HG02642 (cell line): ENCODE results near the gene AMZ2.

ENCODE experiments used
- ATAC-seq: cut with Tn5 transposase; IDR thresholded peaks from one replicate; pipeline ENCODE4 v1.9.1; 2021; ENCODE audit warnings: mild to moderate bottlenecking; ENCODE audit not compliant: unreplicated experiment, poor library complexity

Gene AMZ2

GRCh38 chr17:68289473-68289872, 41.6 kb downstream of the AMZ2 start:
- ATAC-seq, result no peak

GRCh38 chr17:68289936-68290267, 42.1 kb downstream of the AMZ2 start:
- ATAC-seq, result no peak

GRCh38 chr17:68290268-68290954, 42.6 kb downstream of the AMZ2 start:
- ATAC-seq, result no peak

GRCh38 chr17:68290955-68291835, 43.4 kb downstream of the AMZ2 start, which contains the start of the genes ARSG and SLC16A6:
Gene ARSG (plus strand): TSS chr17:68291495. CDS start chr17:68307494, 15,999 bp downstream.
Gene SLC16A6 (minus strand): TSS chr17:68291127. CDS start chr17:68278320, 12,807 bp downstream.
- ATAC-seq, result peak; percentile 58

GRCh38 chr17:68291836-68292688, 44.2 kb downstream of the AMZ2 start:
- ATAC-seq, result peak; percentile 65

GRCh38 chr17:68292689-68293040, 44.8 kb downstream of the AMZ2 start:
- ATAC-seq, result no peak

GRCh38 chr17:68293490-68294195, 45.8 kb downstream of the AMZ2 start:
- ATAC-seq, result no peak

GRCh38 chr17:68294196-68294555, 46.3 kb downstream of the AMZ2 start:
- ATAC-seq, result no peak

GRCh38 chr17:68294617-68295016, 46.8 kb downstream of the AMZ2 start:
- ATAC-seq, result no peak

- no peak for ATAC-seq
Measured at GRCh38 chr17:68295086-68295485, 47.2 kb downstream of the AMZ2 start.

- ATAC-seq, result no peak
Measured at GRCh38 chr17:68296217-68297191, 48.7 kb downstream of the AMZ2 start.

GRCh38 chr17:68297195-68297594, 49.4 kb downstream of the AMZ2 start:
- ATAC-seq, result no peak

- no peak for ATAC-seq
Measured at GRCh38 chr17:68298601-68299000, 50.8 kb downstream of the AMZ2 start.

GRCh38 chr17:68299817-68300216, 52.0 kb downstream of the AMZ2 start:
- no peak for ATAC-seq

- ATAC-seq, result no peak
Measured at GRCh38 chr17:68301438-68301959, 53.7 kb downstream of the AMZ2 start.

GRCh38 chr17:68302066-68302564, 54.3 kb downstream of the AMZ2 start:
- ATAC-seq, result no peak

- no peak for ATAC-seq
Measured at GRCh38 chr17:68302666-68303065, 54.8 kb downstream of the AMZ2 start.

GRCh38 chr17:68304706-68305105, 56.9 kb downstream of the AMZ2 start:
- ATAC-seq, result no peak

- no peak for ATAC-seq
Measured at GRCh38 chr17:68305142-68305541, 57.3 kb downstream of the AMZ2 start.
